Astrocyte of the cerebellum (primary cell): ENCODE measurements around the gene TMEM200B.

Source experiments
- DNase-seq: peaks from one replicate; pipeline ENCODE4 v3.0.0-alpha.2; 2011; ENCODE audit warnings: low read depth
- H3K4me3 ChIP-seq: 2 replicates; pipeline ENCODE4 v1.5.1; 2011; ENCODE audit warnings: mild to moderate bottlenecking, low read depth, low read length, moderate library complexity
- in situ Hi-C: cut with HindIII; loops from 2 replicates; pipeline ENCODE4 v1.10.0; 2017; ENCODE audit warnings: low sequenced_read_pairs
- TF ChIP-seq, protein P1 (sequence below): IDR thresholded peaks from 2 replicates; pipeline ENCODE4 v1.5.1; 2012; ENCODE audit warnings: low read length, low read depth, moderate library complexity, mild to moderate bottlenecking; ENCODE audit errors: missing control alignments

The TMEM200B gene

GRCh38 chr1:29123887-29124365 lies at the start of gene TMEM200B:
TSS of gene TMEM200B (minus strand) at chr1:29123903. CDS start at chr1:29121828, 2,075 bp downstream.
- TF ChIP-seq, protein P1, sequence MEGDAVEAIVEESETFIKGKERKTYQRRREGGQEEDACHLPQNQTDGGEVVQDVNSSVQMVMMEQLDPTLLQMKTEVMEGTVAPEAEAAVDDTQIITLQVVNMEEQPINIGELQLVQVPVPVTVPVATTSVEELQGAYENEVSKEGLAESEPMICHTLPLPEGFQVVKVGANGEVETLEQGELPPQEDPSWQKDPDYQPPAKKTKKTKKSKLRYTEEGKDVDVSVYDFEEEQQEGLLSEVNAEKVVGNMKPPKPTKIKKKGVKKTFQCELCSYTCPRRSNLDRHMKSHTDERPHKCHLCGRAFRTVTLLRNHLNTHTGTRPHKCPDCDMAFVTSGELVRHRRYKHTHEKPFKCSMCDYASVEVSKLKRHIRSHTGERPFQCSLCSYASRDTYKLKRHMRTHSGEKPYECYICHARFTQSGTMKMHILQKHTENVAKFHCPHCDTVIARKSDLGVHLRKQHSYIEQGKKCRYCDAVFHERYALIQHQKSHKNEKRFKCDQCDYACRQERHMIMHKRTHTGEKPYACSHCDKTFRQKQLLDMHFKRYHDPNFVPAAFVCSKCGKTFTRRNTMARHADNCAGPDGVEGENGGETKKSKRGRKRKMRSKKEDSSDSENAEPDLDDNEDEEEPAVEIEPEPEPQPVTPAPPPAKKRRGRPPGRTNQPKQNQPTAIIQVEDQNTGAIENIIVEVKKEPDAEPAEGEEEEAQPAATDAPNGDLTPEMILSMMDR = no peak
- in situ Hi-C loops = no loop called here
- no peak for DNase-seq
- peak within 1 kb of the TSS; percentile 67 for H3K4me3 ChIP-seq

DNA sequence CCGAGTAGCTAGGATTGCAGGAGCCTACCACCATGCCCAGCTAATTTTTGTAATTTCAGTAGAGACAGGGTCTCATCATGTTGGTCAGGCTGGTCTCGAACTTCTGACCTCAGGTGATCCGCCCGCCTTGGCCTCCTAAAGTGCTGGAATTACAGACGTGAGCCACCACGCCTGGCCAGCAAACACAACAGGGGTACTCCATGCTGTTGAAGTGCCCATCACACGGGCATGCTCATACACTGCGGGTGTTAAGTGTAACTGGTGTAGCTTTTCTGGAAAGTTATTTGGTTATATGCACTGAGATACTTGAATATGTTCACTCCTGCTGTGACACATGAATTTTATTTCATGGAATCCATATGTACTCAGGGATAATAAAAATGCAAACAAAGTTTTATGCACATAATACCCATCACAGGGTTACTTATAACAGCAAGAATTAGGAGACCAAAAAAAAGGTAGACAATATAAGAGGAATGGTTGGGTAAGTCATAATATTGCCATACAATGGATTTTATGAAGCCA lies 48.8 kb upstream of the TMEM200B start:
- DNase-seq = no peak
- TF ChIP-seq, protein P1 = no peak
- no peak overlapping the region for H3K4me3 ChIP-seq
- in situ Hi-C loops = no loop called here

DNA sequence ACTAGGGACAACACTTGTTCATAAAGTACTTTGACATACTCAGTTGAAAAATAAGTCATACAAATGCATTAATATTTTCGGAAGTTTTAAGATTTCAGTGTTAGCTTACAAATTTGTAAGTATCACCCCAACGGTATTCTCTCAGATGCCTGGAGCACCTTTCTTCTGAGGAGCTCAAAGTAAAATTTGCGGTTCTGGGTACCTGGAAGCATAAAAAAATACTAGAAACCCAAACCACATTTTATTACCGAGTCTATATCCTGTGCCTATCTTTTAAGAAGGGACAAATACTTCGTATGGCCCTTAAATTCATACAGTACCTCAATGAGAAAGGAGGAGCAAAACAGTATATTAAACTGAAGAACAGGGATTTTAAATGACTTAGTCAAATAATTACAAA lies 47.8 kb upstream of the TMEM200B start:
- in situ Hi-C loops = no loop called here
- no peak overlapping the region for H3K4me3 ChIP-seq
- TF ChIP-seq, protein P1 = no peak
- no peak for DNase-seq

DNA sequence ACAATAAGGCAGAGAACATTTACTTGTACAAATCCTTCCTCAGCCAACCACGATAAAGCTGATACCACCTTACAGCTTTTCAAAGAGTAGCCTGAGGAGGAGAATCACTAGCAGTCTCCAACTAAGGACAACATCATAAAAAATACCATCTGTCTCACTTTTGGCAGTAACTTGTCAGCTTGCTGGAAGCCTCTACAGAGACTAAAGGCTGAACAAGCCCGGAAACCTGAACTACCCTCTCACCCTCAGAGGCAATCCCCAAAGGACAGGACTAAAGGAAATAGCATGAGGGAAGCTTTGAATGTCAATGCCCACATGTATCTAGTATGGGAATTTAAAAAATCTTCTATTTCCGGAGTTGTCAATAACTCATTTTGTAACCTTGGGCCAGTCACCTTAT lies 47.4 kb upstream of the TMEM200B start:
- DNase-seq = no peak
- in situ Hi-C loops = no loop called here
- TF ChIP-seq, protein P1 = no peak
- H3K4me3 ChIP-seq = no peak overlapping the region

- DNase-seq = no peak
- no peak overlapping the region for H3K4me3 ChIP-seq
- TF ChIP-seq, protein P1 = no peak
- in situ Hi-C loops = loop anchor here (10.0 kb wide), 1 partner anchor 65 kb away; no protein-coding TSS in a partner anchor
Measured at GRCh38 chr1:29169976-29170375, 46.3 kb upstream of the TMEM200B start.

GRCh38 chr1:29167904-29168303 lies 44.2 kb upstream of the TMEM200B start:
- no peak overlapping the region for H3K4me3 ChIP-seq
- no peak for DNase-seq
- TF ChIP-seq, protein P1 = no peak
- in situ Hi-C loops = loop anchor here (10.0 kb wide), 1 partner anchor 63 kb away; no protein-coding TSS in a partner anchor
